ENCODE data around the gene USP20. TPM values are rescaled to one million over a fixed set of nuclear protein-coding genes. Genes with fewer than 3 reads are reported as not detected.

The USP20 gene
- total and polyA plus RNA-seq, 2 donors (not counting 3 experiments of a cell fraction or from before 2014, with no cell fraction given): 13.4 to 25.9 TPM

- Histone ChIP-seq H3K27ac (ENCODE audit: insufficient read depth, low read depth, low read length) (no peak overlapping the region), H2AFZ (ENCODE audit: low read depth, low read length) (no peak overlapping the region), H3K4me2 (ENCODE audit: insufficient read depth, low read length) (no peak overlapping the region), H3K27me3 (ENCODE audit: control insufficient read depth in 2 of 2, insufficient read depth in 2 of 2, low read length in 2 of 2) (no peaks in the 10 kb centered on the region), H3K4me1 (ENCODE audit: control insufficient read depth, extremely low read depth, insufficient read depth, low read length) (peaks cover 5% of the 10 kb centered on the region), H3K9ac (replicated peaks; ENCODE audit: extremely low read depth, insufficient read depth, low read length) (no peak overlapping the region), H3K9me3 (replicated peaks; ENCODE audit: control insufficient read depth, insufficient read depth, low read length) (no peaks in the 10 kb centered on the region), H3K79me2 (ENCODE audit: control insufficient read depth, insufficient read depth, low read length) (no peaks in the 10 kb centered on the region), H3K4me3 (replicated peaks in 1 of 3; ENCODE audit: insufficient read depth in 1 of 3, low read depth in 1 of 3, low read length in 3 of 3) (no peak overlapping the region), H4K20me1 (replicated peaks; ENCODE audit: control insufficient read depth, extremely low read depth, insufficient read depth, low read length) (no peaks in the 10 kb centered on the region), H3K36me3 (ENCODE audit: control insufficient read depth in 2 of 2, extremely low read depth in 1 of 2, insufficient read depth in 2 of 2, low read length in 2 of 2) (peaks cover 0 to 21% of the 10 kb centered on the region in 2 experiments), H3K9me1 (replicated peaks; ENCODE audit: control insufficient read depth, extremely low read depth, insufficient read depth, low read length) (no peaks in the 10 kb centered on the region)
- no peak for FAIRE-seq
- no TSS peak for BruUV-seq (replicated peaks)
- no peak for TF ChIP-seq MYC (IDR thresholded peaks at IDR 0.05; ENCODE audit: low read depth, low read length)
- TF ChIP-seq CTCF (IDR thresholded peaks at IDR 0.05; ENCODE audit: extremely low read depth in 1 of 2, insufficient read depth in 1 of 2, low read depth in 1 of 2, low read length in 2 of 2): no peak
- no peak for TF ChIP-seq MAX (IDR thresholded peaks at IDR 0.05; ENCODE audit: insufficient read depth, insufficient read length)
- no peak for TF ChIP-seq GATA2 (IDR thresholded peaks at IDR 0.05; ENCODE audit: insufficient read depth, insufficient read length, low read depth, low read length)
- TF ChIP-seq FOS (IDR thresholded peaks at IDR 0.05; ENCODE audit: borderline replicate concordance, insufficient read depth, low read length): no peak
- no peak for TF ChIP-seq POLR2AphosphoS5 (IDR thresholded peaks at IDR 0.05; ENCODE audit: insufficient read depth, low read depth, low read length)
- no peak for TF ChIP-seq POLR2A (IDR thresholded peaks at IDR 0.05; ENCODE audit: low read depth, low read length)
- CTCF ChIA-PET: interaction anchor here (1.5 kb wide), 1 partner anchor 9 kb away, joined by 4 read pairs; no protein-coding TSS in a partner anchor
- dilution Hi-C loops (cut with MboI; ENCODE audit: extremely low pct_ligation_motif_present, low sequenced_read_pairs): no loop called here
- intact Hi-C loops (cut with micrococcal nuclease): no loop called here
- POLR2A ChIA-PET: interaction anchor here (0.6 kb wide), 1 partner anchor 84 kb away, joined by 8 read pairs; no protein-coding TSS in a partner anchor
- DNase-seq (ENCODE audit: low read depth, low spot score): no peak
Measured at GRCh38 chr9:129901993-129902739, 66.9 kb downstream of the USP20 start.
